ENCODE measurements around the gene PCSK2.

GRCh38 chr20:17417225-17417624 is 190.4 kb downstream of the PCSK2 start:
- TF ChIP-seq EZH2 (IDR thresholded peaks at IDR 0.05; ENCODE audit: borderline replicate concordance, low read length) = no peak
- no peak for TF ChIP-seq CTCF (conservative IDR thresholded peaks at IDR 0.05 in 1 of 2, IDR thresholded peaks at IDR 0.05 in 1 of 2; ENCODE audit: extremely low read depth in 1 of 2, insufficient read depth in 1 of 2, low read depth in 1 of 2, low read length in 2 of 2)
